ENCODE data around the gene ADH1C. TPM values are rescaled to one million over a fixed set of nuclear protein-coding genes. Genes with fewer than 3 reads are reported as not detected.

ADH1C gene
- polyA plus RNA-seq, 1 of the 3 experiments (the other 2 are of a cell fraction) = not detected

- H3F3A ChIP-seq (replicated peaks; ENCODE audit: insufficient read depth) = no peaks in the 10 kb centered on the region
- no peak overlapping the region for H2AFZ ChIP-seq (ENCODE audit: low read depth)
- H3K4me2 ChIP-seq = no peak overlapping the region
- no peak for DNase-seq
- WGBS (ENCODE audit: low lambda C conversion rate) = 8% methylated on average over 1 of the region's 1 CpG
- no peaks in the 10 kb centered on the region for H3K9me3 ChIP-seq
- ChIA-PET CTCF (interaction anchor here (1.3 kb wide), 1 partner anchor 24 kb away, joined by 4 read pairs; no protein-coding TSS in a partner anchor), POLR2A (no interaction called here)
- H4K20me1 ChIP-seq (ENCODE audit: insufficient read depth) = no peaks in the 10 kb centered on the region
- no peak overlapping the region for H3K27ac ChIP-seq (ENCODE audit: low read depth in 2 of 2, low read length in 1 of 2)
- no peaks in the 10 kb centered on the region for H3K27me3 ChIP-seq (ENCODE audit: insufficient read depth)
- H3K9ac ChIP-seq = no peak overlapping the region
- H3K9me2 ChIP-seq = no peaks in the 10 kb centered on the region
- no peak overlapping the region for H3K4me3 ChIP-seq (ENCODE audit: low read depth in 2 of 2, low read length in 1 of 2)
- no peaks in the 10 kb centered on the region for H3K36me3 ChIP-seq (replicated peaks in 1 of 2; ENCODE audit: control insufficient read depth in 1 of 2, insufficient read depth in 2 of 2, low read length in 1 of 2)
- no peaks in the 10 kb centered on the region for H3K4me1 ChIP-seq (ENCODE audit: control insufficient read depth in 1 of 2, insufficient read depth in 2 of 2, low read depth in 1 of 2, low read length in 1 of 2)
- TF ChIP-seq RFX5 (IDR thresholded peaks at IDR 0.05; ENCODE audit: low read length) (no peak), ZBTB33 (IDR thresholded peaks at IDR 0.05; ENCODE audit: borderline replicate concordance, low read depth) (no peak), ELF1 (IDR thresholded peaks at IDR 0.05) (no peak), POLR2AphosphoS5 (IDR thresholded peaks at IDR 0.05; ENCODE audit: low read depth, low read length) (no peak), FOXM1 (IDR thresholded peaks at IDR 0.05; ENCODE audit: low read depth) (no peak), GATA2 (CRISPR knock-in tag; IDR thresholded peaks at IDR 0.05) (no peak)
- no peaks in the 10 kb centered on the region for H3K79me2 ChIP-seq (ENCODE audit: insufficient read depth)
Observed at GRCh38 chr4:99381588-99382175, 29.1 kb upstream of the ADH1C start.

- H4K20me1 ChIP-seq (ENCODE audit: insufficient read depth) = no peaks in the 10 kb centered on the region
- POLR2A ChIA-PET = no interaction called here
- no peaks in the 10 kb centered on the region for H3K4me1 ChIP-seq (ENCODE audit: control insufficient read depth in 1 of 2, insufficient read depth in 2 of 2, low read depth in 1 of 2, low read length in 1 of 2)
- H3K9me3 ChIP-seq = no peaks in the 10 kb centered on the region
- CTCF ChIA-PET = interaction anchor here (1.6 kb wide), 1 partner anchor 83 kb away, joined by 5 read pairs; no protein-coding TSS in a partner anchor
- H3K4me3 ChIP-seq (ENCODE audit: low read depth in 2 of 2, low read length in 1 of 2) = no peak overlapping the region
- no peaks in the 10 kb centered on the region for H3K36me3 ChIP-seq (replicated peaks in 1 of 2; ENCODE audit: control insufficient read depth in 1 of 2, insufficient read depth in 2 of 2, low read length in 1 of 2)
- no peak overlapping the region for H3K9ac ChIP-seq
- H3F3A ChIP-seq (replicated peaks; ENCODE audit: insufficient read depth) = no peaks in the 10 kb centered on the region
- DNase-seq = no peak
- no peaks in the 10 kb centered on the region for H3K9me2 ChIP-seq
- H3K27ac ChIP-seq (ENCODE audit: low read depth in 2 of 2, low read length in 1 of 2) = no peak overlapping the region
- no peak for TF ChIP-seq MEF2A (IDR thresholded peaks at IDR 0.05; ENCODE audit: borderline replicate concordance, low read depth)
- no peak for TF ChIP-seq SIN3A (IDR thresholded peaks at IDR 0.05; ENCODE audit: borderline replicate concordance, low read depth, low read length)
- TF ChIP-seq FOSL2 (IDR thresholded peaks at IDR 0.05; ENCODE audit: borderline replicate concordance, low read depth) = no peak
- TF ChIP-seq RCOR1 (IDR thresholded peaks at IDR 0.05; ENCODE audit: low read length) = no peak
- H3K79me2 ChIP-seq (ENCODE audit: insufficient read depth) = no peaks in the 10 kb centered on the region
- no peak overlapping the region for H2AFZ ChIP-seq (ENCODE audit: low read depth)
- H3K27me3 ChIP-seq (ENCODE audit: insufficient read depth) = no peaks in the 10 kb centered on the region
- H3K4me2 ChIP-seq = no peak overlapping the region
Observed at GRCh38 chr4:99379571-99379970, 27.0 kb upstream of the ADH1C start.

GRCh38 chr4:99378876-99379275 lies 26.3 kb upstream of the ADH1C start:
- no peaks in the 10 kb centered on the region for H3K9me2 ChIP-seq
- H3K4me2 ChIP-seq = no peak overlapping the region
- no peak overlapping the region for H3K4me3 ChIP-seq (ENCODE audit: low read depth in 2 of 2, low read length in 1 of 2)
- ChIA-PET CTCF (interaction anchor here (1.6 kb wide), 1 partner anchor 84 kb away, joined by 5 read pairs; no protein-coding TSS in a partner anchor), POLR2A (no interaction called here)
- no peaks in the 10 kb centered on the region for H3K27me3 ChIP-seq (ENCODE audit: insufficient read depth)
- no peaks in the 10 kb centered on the region for H3K4me1 ChIP-seq (ENCODE audit: control insufficient read depth in 1 of 2, insufficient read depth in 2 of 2, low read depth in 1 of 2, low read length in 1 of 2)
- no peaks in the 10 kb centered on the region for H3K36me3 ChIP-seq (replicated peaks in 1 of 2; ENCODE audit: control insufficient read depth in 1 of 2, insufficient read depth in 2 of 2, low read length in 1 of 2)
- no peaks in the 10 kb centered on the region for H3K79me2 ChIP-seq (ENCODE audit: insufficient read depth)
- no peaks in the 10 kb centered on the region for H3K9me3 ChIP-seq
- WGBS (ENCODE audit: low lambda C conversion rate) = 70% methylated on average over 3 of the region's 3 CpGs
- DNase-seq = no peak
- H4K20me1 ChIP-seq (ENCODE audit: insufficient read depth) = no peaks in the 10 kb centered on the region
- no peak overlapping the region for H3K9ac ChIP-seq
- H3K27ac ChIP-seq (ENCODE audit: low read depth in 2 of 2, low read length in 1 of 2) = no peak overlapping the region
- no peaks in the 10 kb centered on the region for H3F3A ChIP-seq (replicated peaks; ENCODE audit: insufficient read depth)
- H2AFZ ChIP-seq (ENCODE audit: low read depth) = no peak overlapping the region
- TF ChIP-seq RAD21 (IDR thresholded peaks at IDR 0.05; ENCODE audit: low read length) (no peak), MAX (IDR thresholded peaks at IDR 0.05; ENCODE audit: low read depth) (no peak), PBX3 (IDR thresholded peaks at IDR 0.05) (no peak), IRF3 (IDR thresholded peaks at IDR 0.05; ENCODE audit: low read depth, low read length) (no peak), FOXM1 (IDR thresholded peaks at IDR 0.05; ENCODE audit: low read depth) (no peak), TAF1 (IDR thresholded peaks at IDR 0.05; ENCODE audit: borderline replicate concordance, low read depth, low read length) (no peak), ELF1 (IDR thresholded peaks at IDR 0.05) (no peak), POLR2AphosphoS5 (IDR thresholded peaks at IDR 0.05; ENCODE audit: low read depth, low read length) (no peak), SIN3A (IDR thresholded peaks at IDR 0.05; ENCODE audit: borderline replicate concordance, low read depth, low read length) (no peak), EP300 (IDR thresholded peaks at IDR 0.05; ENCODE audit: borderline replicate concordance in 1 of 2, low read depth in 1 of 2, low read length in 1 of 2) (no peak), TCF12 (IDR thresholded peaks at IDR 0.05) (no peak), MEF2A (IDR thresholded peaks at IDR 0.05; ENCODE audit: borderline replicate concordance, low read depth) (no peak)
